ENCODE results near the gene EPAS1. TPM values are rescaled to one million over a fixed set of nuclear protein-coding genes. Genes with fewer than 3 reads are reported as not detected.
A peak's percentile ranks its signal among the peaks of the same experiment; 100 is the strongest.

EPAS1 gene
- total and polyA plus RNA-seq, 8 donors = 35.1 to 217 (median 117) TPM

GRCh38 chr2:46258937-46259776 is 38.0 kb upstream of the EPAS1 start:
- Histone ChIP-seq H3K27ac (peak overlapping the region in 2 of 5 donors; percentile 0 to 25), H3K4me1 (peaks cover 0 to 12% (median 3%) of the 10 kb centered on the region in 4 donors), H3K36me3 (no peaks in the 10 kb centered on the region), H3K9me3 (no peaks in the 10 kb centered on the region), H3K27me3 (no peaks in the 10 kb centered on the region), H3K4me3 (no peak overlapping the region)
- intact Hi-C loops (cut with DNase I; ENCODE audit: low total_unique reads) = no loop called here
- 79 to 88% (median 82%) methylated on average over 5 of the region's 5 CpGs for WGBS, 5 donors
- peak in 1 of 2 donors; percentile 52 for DNase-seq
- TF ChIP-seq EP300 (IDR thresholded peaks at IDR 0.05) (no peak), POLR2AphosphoS5 (IDR thresholded peaks at IDR 0.05) (no peak)

- Histone ChIP-seq H3K27ac (no peak overlapping the region), H3K9me3 (no peaks in the 10 kb centered on the region), H3K36me3 (no peaks in the 10 kb centered on the region), H3K4me1 (peaks cover 0 to 12% (median 3%) of the 10 kb centered on the region in 4 donors), H3K27me3 (no peaks in the 10 kb centered on the region), H3K4me3 (no peak overlapping the region)
- WGBS, 5 donors = 10 to 74% (median 69%) methylated on average over 1 of the region's 1 CpG
- DNase-seq = peak in 1 of 2 donors; percentile 24
- TF ChIP-seq POLR2A (IDR thresholded peaks at IDR 0.05) (no peak), EP300 (IDR thresholded peaks at IDR 0.05) (no peak), CTCF (IDR thresholded peaks at IDR 0.05) (no peak), POLR2AphosphoS5 (IDR thresholded peaks at IDR 0.05) (no peak)
- intact Hi-C loops (cut with DNase I; ENCODE audit: low total_unique reads) = no loop called here
These were observed 37.4 kb upstream of the EPAS1 start for GRCh38 chr2:46259777-46260168.

- Histone ChIP-seq H3K27ac (no peak overlapping the region), H3K27me3 (no peaks in the 10 kb centered on the region), H3K36me3 (no peaks in the 10 kb centered on the region), H3K4me3 (no peak overlapping the region), H3K9me3 (no peaks in the 10 kb centered on the region), H3K4me1 (peaks cover 0 to 12% (median 3%) of the 10 kb centered on the region in 4 donors)
- 71 to 94% (median 93%) methylated on average over 3 to 4 of the region's 4 CpGs for WGBS, 5 donors
- intact Hi-C loops (cut with DNase I; ENCODE audit: low total_unique reads) = no loop called here
- TF ChIP-seq POLR2A (IDR thresholded peaks at IDR 0.05) = no peak
- DNase-seq = no peak
These were observed 36.9 kb upstream of the EPAS1 start for GRCh38 chr2:46260305-46260704.

- H3K9me3 ChIP-seq = no peaks in the 10 kb centered on the region
- H3K36me3 ChIP-seq = no peaks in the 10 kb centered on the region
- TF ChIP-seq POLR2AphosphoS5 (IDR thresholded peaks at IDR 0.05) (no peak), CTCF (IDR thresholded peaks at IDR 0.05) (no peak), EP300 (IDR thresholded peaks at IDR 0.05) (no peak)
- H3K27me3 ChIP-seq = no peaks in the 10 kb centered on the region
- WGBS, 5 donors = 66 to 87% (median 79%) methylated on average over 2 of the region's 2 CpGs
- H3K4me1 ChIP-seq = peaks cover 0 to 14% (median 3%) of the 10 kb centered on the region in 4 donors
- H3K27ac ChIP-seq = no peak overlapping the region
- intact Hi-C loops (cut with DNase I; ENCODE audit: low total_unique reads) = no loop called here
- H3K4me3 ChIP-seq = no peak overlapping the region
- DNase-seq = no peak
These were observed 34.8 kb upstream of the EPAS1 start for GRCh38 chr2:46262248-46262938.

- intact Hi-C loops (cut with DNase I; ENCODE audit: low total_unique reads) = no loop called here
- 86 to 100% (median 94%) methylated on average over 1 of the region's 1 CpG for WGBS, 5 donors
- peaks cover 0 to 24% (median 3%) of the 10 kb centered on the region in 4 donors for H3K4me1 ChIP-seq
These were observed 33.9 kb upstream of the EPAS1 start for GRCh38 chr2:46263347-46263746.

More at GRCh38 chr2:46263347-46263746, 33.9 kb upstream of the EPAS1 start:
- H3K27ac ChIP-seq = no peak overlapping the region
- H3K9me3 ChIP-seq = no peaks in the 10 kb centered on the region
- H3K4me3 ChIP-seq = no peak overlapping the region
- H3K27me3 ChIP-seq = no peaks in the 10 kb centered on the region
- no peaks in the 10 kb centered on the region for H3K36me3 ChIP-seq
- no peak for DNase-seq
- TF ChIP-seq POLR2A (IDR thresholded peaks at IDR 0.05) = no peak
- TF ChIP-seq CTCF (IDR thresholded peaks at IDR 0.05) = no peak
- no peak for TF ChIP-seq POLR2AphosphoS5 (IDR thresholded peaks at IDR 0.05)
- TF ChIP-seq EP300 (IDR thresholded peaks at IDR 0.05) = no peak

Data from stomach (tissue), 9 donors.